ENCODE data around the gene ARSI.

ARSI gene

DNA sequence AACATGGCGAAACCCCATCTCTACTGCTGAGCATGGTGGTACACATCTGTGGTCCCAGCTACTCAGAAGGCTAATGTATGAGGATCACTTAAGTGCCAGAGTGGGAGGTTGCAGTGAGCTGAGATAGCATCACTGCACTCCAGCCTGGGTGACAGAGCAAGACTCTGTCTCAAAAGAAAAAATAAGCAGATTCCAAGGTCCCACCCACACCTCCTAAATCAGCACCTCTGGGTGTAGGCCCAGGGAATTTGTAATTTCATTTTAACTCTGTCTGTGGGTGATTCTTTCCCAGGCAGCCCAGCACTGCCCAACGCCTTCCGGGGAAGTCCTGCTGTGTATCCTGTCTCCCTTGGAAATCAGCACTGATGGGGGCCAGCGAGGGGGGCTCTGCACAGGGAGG is 25.7 kb downstream of the ARSI start:
- TF ChIP-seq CTCF (IDR thresholded peaks at IDR 0.05) (no peak), ZFX (IDR thresholded peaks at IDR 0.05; ENCODE audit: borderline replicate concordance) (no peak)
- H3K27ac ChIP-seq: no peak overlapping the region

- TF ChIP-seq ZFX (IDR thresholded peaks at IDR 0.05; ENCODE audit: borderline replicate concordance) (no peak), CTCF (IDR thresholded peaks at IDR 0.05) (no peak)
- H3K27ac ChIP-seq: no peak overlapping the region
These were observed 27.9 kb downstream of the ARSI start for GRCh38 chr5:150274811-150275210.

GRCh38 chr5:150272531-150272930 is 30.2 kb downstream of the ARSI start:
- TF ChIP-seq ZFX (IDR thresholded peaks at IDR 0.05; ENCODE audit: borderline replicate concordance) (no peak), CTCF (IDR thresholded peaks at IDR 0.05) (no peak)
- H3K27ac ChIP-seq: no peak overlapping the region

- no peak overlapping the region for H3K27ac ChIP-seq
- no peak for TF ChIP-seq ZFX (IDR thresholded peaks at IDR 0.05; ENCODE audit: borderline replicate concordance)
- no peak for TF ChIP-seq CTCF (IDR thresholded peaks at IDR 0.05)
These were observed 30.8 kb downstream of the ARSI start for GRCh38 chr5:150271923-150272322.

DNA sequence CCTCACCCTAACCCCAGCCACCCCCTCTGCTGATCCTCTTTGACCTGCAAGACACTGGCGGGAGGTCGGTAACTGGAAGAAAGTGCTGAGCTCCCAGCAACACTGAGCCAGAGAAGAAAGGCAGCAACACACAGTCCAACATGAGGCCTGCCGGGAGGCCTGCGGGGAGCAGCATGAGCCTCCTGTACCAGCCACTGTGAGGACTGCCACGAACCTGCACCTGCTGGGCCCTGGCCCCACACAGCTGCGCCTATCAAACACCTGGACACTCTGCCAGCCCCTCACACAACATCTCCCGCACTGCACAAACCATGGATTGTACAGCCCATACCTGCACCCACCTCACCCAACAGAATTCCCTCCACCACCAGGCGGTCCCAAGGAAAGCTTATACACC is 31.4 kb downstream of the ARSI start:
- H3K27ac ChIP-seq: no peak overlapping the region
- TF ChIP-seq ZFX (IDR thresholded peaks at IDR 0.05; ENCODE audit: borderline replicate concordance): no peak
- TF ChIP-seq CTCF (IDR thresholded peaks at IDR 0.05): no peak

- no peak for TF ChIP-seq CTCF (IDR thresholded peaks at IDR 0.05)
- TF ChIP-seq ZFX (IDR thresholded peaks at IDR 0.05; ENCODE audit: borderline replicate concordance): no peak
- no peak overlapping the region for H3K27ac ChIP-seq
These were observed 32.0 kb downstream of the ARSI start for GRCh38 chr5:150270541-150271295.

DNA sequence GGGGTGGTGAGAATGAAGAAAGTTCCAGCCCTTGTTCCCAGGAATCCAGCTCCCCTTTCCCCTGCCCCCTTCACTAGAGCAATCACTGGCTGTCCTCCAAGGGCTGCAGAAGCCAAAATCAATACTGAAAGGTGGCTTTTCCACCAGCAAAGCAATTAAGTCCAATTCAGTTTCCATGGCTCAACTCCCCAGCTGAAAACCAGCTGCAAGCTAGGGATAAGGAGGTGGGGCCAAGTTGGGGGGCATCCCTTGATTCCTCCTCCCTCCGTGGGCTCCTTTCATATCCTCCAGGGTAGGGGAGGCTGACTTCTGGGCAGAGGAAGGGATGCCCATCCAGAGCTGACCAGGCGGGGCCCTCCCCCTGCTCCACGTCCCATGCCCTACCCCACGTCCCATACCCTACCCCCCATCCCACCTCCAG is 35.8 kb downstream of the ARSI start:
- H3K27ac ChIP-seq: no peak overlapping the region
- TF ChIP-seq CTCF (IDR thresholded peaks at IDR 0.05) (no peak), ZFX (IDR thresholded peaks at IDR 0.05; ENCODE audit: borderline replicate concordance) (no peak)
